Measurements from ENCODE around the gene MLLT10.

Gene MLLT10

DNA sequence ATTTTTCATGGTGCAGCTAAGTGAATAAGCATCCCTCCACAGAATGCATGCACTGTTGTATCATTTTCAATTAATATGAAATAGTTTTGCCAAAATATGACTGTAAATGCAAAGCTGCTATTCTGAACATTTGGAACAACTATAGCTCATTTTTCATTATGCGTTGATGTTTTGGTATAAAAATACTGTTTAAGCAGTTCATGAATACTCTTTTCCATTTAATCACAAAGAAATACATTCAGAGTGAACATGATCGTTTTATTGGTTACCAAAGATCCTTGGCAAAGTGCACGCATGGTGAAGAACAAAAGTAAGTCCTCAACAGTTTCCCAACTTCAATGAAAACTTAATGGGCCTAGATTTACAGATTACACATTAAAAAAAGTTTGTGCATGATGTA, 41.6 kb upstream of the MLLT10 start:
- TF ChIP-seq, protein P1, sequence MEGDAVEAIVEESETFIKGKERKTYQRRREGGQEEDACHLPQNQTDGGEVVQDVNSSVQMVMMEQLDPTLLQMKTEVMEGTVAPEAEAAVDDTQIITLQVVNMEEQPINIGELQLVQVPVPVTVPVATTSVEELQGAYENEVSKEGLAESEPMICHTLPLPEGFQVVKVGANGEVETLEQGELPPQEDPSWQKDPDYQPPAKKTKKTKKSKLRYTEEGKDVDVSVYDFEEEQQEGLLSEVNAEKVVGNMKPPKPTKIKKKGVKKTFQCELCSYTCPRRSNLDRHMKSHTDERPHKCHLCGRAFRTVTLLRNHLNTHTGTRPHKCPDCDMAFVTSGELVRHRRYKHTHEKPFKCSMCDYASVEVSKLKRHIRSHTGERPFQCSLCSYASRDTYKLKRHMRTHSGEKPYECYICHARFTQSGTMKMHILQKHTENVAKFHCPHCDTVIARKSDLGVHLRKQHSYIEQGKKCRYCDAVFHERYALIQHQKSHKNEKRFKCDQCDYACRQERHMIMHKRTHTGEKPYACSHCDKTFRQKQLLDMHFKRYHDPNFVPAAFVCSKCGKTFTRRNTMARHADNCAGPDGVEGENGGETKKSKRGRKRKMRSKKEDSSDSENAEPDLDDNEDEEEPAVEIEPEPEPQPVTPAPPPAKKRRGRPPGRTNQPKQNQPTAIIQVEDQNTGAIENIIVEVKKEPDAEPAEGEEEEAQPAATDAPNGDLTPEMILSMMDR (IDR thresholded peaks at IDR 0.05), result no peak
- no peak for DNase-seq (ENCODE audit: low spot score)
- Histone ChIP-seq H3K27ac (no peak overlapping the region), H3K4me3 (no peak overlapping the region)

DNA sequence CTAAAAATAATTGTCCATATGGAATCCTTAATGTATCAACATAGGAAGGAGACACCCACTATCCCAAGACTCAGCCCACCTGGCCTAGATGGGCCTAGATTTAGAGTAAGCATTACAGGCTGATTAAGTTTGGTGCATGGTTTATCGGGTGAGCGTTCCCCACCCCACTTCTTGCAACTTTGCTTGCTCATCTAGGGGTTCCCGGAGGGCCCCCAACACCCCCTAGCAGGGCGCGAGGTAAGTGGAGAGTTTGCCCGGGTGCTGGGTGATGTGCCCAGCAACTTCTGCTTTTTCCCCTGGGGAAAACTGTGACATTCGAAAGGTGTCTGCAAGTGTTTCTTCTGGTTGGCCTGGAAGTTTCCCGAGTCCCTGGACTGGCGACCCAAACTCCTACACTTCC, 40.2 kb upstream of the MLLT10 start:
- TF ChIP-seq, protein P1 (IDR thresholded peaks at IDR 0.05), result no peak
- Histone ChIP-seq H3K27ac (peak overlapping the region in 1 of 2 donors; percentile 2), H3K4me3 (peak overlapping the region; percentile 90)
- DNase-seq (ENCODE audit: low spot score), result no peak

DNA sequence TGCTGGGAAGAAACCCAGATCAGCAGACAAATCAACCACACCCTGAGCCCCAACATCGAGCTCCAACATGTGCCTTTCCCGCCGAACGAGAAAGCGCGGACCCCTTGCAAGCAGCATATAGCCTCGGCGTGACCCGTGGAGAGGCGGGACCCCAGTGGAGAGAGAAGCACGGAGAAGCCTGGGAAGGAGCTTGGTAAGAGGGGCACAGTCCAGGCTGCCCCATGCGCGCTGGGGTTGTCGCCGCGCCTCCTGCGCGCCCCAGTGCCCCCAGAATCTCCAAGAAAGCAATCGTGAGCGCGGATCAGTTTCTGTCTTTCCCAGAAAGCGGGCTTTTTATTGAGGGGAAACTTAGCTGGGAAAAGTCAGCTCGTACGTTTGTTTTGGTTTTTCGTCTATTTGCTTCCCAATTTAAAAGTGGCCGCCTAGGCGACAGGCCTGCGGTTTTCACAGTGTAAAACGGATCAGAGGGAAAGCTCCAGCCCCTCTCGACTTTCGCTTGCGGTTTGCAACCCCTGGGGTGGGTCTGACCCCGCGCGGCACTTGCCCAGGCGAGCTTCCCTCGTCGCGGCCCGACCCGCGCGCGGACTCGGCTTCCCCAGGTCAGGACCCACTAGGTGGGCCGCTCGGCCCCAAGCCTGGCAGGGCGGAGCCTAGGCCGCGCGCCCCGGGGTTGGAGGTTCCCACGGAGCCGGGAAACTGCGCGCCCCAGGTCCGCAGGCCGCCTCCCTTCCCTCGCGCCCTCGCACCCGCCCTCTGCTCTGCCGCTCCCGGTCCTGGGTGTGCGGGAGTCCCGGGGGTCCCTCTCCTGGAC, 39.6 kb upstream of the MLLT10 start:
- peak; percentile 76 for DNase-seq (ENCODE audit: low spot score)
- peak overlapping the region; percentile 0 to 25 for H3K27ac ChIP-seq
- TF ChIP-seq, protein P1 (IDR thresholded peaks at IDR 0.05), result no peak
- peak overlapping the region; percentile 90 for H3K4me3 ChIP-seq

DNA sequence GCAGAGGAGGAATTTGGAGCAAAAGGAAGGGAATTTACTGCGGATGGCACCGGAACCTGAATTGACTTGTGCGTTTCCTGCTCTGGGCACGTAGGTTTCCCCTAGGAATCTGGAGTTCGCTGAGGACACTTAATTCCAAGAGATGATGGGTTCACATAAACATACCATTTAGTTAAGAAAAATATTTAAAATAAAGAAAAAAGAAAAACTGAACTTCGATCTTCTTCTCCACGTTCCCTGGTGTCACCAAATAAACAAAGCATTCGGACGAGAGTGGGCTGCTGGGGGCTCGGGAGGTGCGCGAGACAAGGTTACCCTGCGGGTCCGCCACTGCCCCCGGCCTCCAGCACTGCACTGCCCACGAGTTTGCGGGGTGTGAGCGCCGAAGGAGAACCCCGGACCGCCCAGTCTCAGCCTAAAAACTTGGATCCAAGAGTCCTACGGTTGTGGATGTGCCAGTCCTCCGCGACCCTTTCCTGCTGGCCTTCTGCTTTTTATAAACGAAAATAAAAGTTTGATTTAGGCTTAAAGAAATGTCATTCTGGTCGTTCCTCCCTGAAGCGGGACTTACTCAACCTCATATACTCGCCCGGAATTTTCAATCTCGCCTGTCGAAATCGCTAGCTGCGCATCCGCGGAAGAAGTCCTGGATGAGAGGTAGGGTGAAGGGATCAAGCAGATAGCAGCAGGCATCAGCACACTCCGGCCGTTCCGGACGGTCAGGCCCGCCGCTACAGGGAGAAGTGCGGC, 38.9 kb upstream of the MLLT10 start:
- H3K4me3 ChIP-seq, result peak overlapping the region; percentile 90
- DNase-seq (ENCODE audit: low spot score), result no peak
- peak overlapping the region; percentile 0 to 79 for H3K27ac ChIP-seq
- TF ChIP-seq, protein P1 (IDR thresholded peaks at IDR 0.05), result no peak

DNA sequence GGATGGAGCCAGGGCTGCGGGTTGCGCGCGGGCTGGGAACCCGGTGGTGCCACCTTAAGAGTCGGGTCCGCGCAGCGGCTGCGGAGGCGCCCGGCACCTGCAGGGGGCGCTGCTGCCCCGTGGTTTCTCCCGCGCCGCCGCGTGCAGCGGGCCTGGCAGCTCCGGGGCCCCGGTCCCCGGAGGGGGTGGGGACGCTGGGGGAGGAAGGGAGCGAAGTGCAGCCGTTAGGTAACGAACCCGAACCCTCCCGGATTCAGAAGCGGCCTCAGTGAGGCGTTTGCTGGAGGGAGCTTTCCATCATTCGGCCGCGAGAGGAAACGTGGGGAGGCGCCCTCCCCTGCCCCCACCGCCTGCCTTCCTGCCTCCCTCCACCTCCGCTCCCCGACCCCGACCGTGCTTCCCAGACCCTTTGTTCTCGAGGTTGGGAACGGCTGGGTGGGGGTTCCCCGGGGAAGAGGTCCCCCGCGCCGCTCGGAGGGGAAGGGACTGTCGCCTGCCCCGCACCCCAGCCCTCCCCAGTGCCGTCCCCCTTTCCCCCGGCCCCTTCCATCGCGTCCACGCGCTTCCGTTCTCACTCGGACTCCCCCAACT, 38.2 kb upstream of the MLLT10 start:
- Histone ChIP-seq H3K4me3 (peak overlapping the region; percentile 90), H3K27ac (peak overlapping the region; percentile 28 to 79)
- TF ChIP-seq, protein P1 (IDR thresholded peaks at IDR 0.05), result peak; percentile 97
- peak; percentile 85 for DNase-seq (ENCODE audit: low spot score)

DNA sequence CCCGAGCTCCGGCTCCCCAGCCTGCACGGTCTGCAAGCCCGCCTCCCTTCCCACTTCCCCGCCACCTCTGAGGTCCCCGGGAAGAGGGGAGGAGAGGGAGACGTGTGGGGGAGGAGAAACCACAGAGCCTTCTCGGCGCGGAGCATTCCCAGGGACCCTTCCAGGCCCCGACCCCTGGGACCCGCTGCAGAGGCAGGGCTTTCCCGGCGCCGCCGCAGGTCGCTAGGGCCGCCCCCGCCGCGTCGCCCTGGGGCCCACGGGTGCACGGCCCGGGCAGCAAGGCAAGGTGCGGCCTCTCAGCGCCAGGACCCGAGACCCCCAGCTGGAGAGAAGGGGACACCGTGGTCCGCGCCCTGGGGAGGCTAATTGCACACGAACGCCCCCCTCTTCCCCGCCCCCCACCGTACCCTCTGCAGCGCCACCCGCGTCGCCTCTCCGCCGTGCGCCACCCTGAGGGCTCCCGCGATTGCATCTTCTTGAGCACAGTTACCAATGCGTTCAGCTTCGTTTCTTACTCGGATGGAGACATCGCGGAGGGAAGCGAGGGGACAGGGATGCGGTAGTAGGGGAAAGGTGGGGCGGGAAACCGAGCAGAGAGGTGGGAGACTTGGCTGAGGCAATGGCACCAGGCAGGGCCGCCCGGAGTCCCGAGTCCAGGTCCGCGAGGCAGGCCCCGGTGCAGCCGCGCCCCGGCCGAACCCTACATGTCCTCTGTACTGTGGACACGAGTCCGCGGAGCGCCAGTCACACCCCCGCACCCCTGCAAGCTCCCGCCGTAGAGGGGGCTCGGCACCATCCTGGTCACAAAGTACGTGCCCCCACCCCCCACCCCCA, 37.5 kb upstream of the MLLT10 start:
- peak overlapping the region; percentile 28 to 79 for H3K27ac ChIP-seq
- TF ChIP-seq, protein P1 (IDR thresholded peaks at IDR 0.05), result no peak
- peak; percentile 74 for DNase-seq (ENCODE audit: low spot score)
- H3K4me3 ChIP-seq, result peak overlapping the region; percentile 90
